HCT116 (cell line): ENCODE results near the gene PROSER3.

Source experiments
- CTCF ChIP-seq, 3 experiments: fragments of 200-600 bp in 1 of 3; sonication (generic) in 1 of 3; IDR thresholded peaks in 2 of 3; conservative IDR thresholded peaks in 1 of 3; 2 replicates each; pipeline ENCODE4 v1.5.1; 2012 to 2017; ENCODE audit warnings: low read depth in 2 of 3, low read length in 2 of 3, antibody characterized with exemption in 1 of 3, borderline replicate concordance in 1 of 3, control low read depth in 1 of 3, mild to moderate bottlenecking in 1 of 3, mixed read lengths in 1 of 3, mixed run types in 1 of 3, moderate library complexity in 1 of 3; ENCODE audit not compliant: insufficient read depth in 1 of 3
- POLR2A ChIP-seq: IDR thresholded peaks from 2 replicates; pipeline ENCODE4 v1.7.0; 2011; ENCODE audit warnings: borderline replicate concordance; ENCODE audit not compliant: insufficient read depth, insufficient read length; ENCODE audit errors: extremely low read depth
- RAD21 ChIP-seq: IDR thresholded peaks from 2 replicates; pipeline ENCODE4 v1.6.1; 2012; ENCODE audit warnings: low read depth, mild to moderate bottlenecking

- no peak for TF ChIP-seq RAD21
- no peak for TF ChIP-seq POLR2A
- TF ChIP-seq CTCF (IDR thresholded peaks at IDR 0.05 in 2 of 3, conservative IDR thresholded peaks at IDR 0.05 in 1 of 3; ENCODE audit: borderline replicate concordance in 1 of 3, insufficient read depth in 1 of 3, low read depth in 2 of 3, low read length in 2 of 3): no peak
Measured at GRCh38 chr19:35752746-35753350, 5.1 kb upstream of the PROSER3 start.
